ENCODE results near the gene ZBTB7B.

ZBTB7B gene

GRCh38 chr1:154974808-154975408, 27.7 kb upstream of the ZBTB7B start (continued):
- TF ChIP-seq KLF17 (tag by site-specific recombination; IDR thresholded peaks at IDR 0.05) (0 out of 2 replicates have a peak, but pooled peaks have one; percentile 24), ZNF202 (tag by site-specific recombination; IDR thresholded peaks at IDR 0.05; ENCODE audit: borderline replicate concordance) (no peak), EGR2 (tag by site-specific recombination; IDR thresholded peaks at IDR 0.05; ENCODE audit: low read depth) (no peak), ZNF398 (tag by site-specific recombination; IDR thresholded peaks at IDR 0.05) (no peak), OVOL3 (tag by site-specific recombination; IDR thresholded peaks at IDR 0.05) (no peak), ZNF391 (tag by site-specific recombination; IDR thresholded peaks at IDR 0.05; ENCODE audit: borderline replicate concordance, low read depth) (no peak; the same call in 1 of the 2 replicates), FEZF1 (tag by site-specific recombination; IDR thresholded peaks at IDR 0.05) (0 out of 2 replicates have a peak, but pooled peaks have one; percentile 59), MYNN (tag by site-specific recombination; IDR thresholded peaks at IDR 0.05; ENCODE audit: borderline replicate concordance) (no peak), ZNF600 (tag by site-specific recombination; IDR thresholded peaks at IDR 0.05) (peak; percentile 73; the same call in 1 of the 2 replicates), WT1 (tag by site-specific recombination; IDR thresholded peaks at IDR 0.05) (peak; percentile 73; the same call in 1 of the 2 replicates), ZNF639 (tag by site-specific recombination; IDR thresholded peaks at IDR 0.05) (no peak), ZNF174 (tag by site-specific recombination; IDR thresholded peaks at IDR 0.05) (no peak), ZNF274 (IDR thresholded peaks at IDR 0.05; ENCODE audit: low read length) (no peak), ZNF274 (tag by site-specific recombination; IDR thresholded peaks at IDR 0.05; ENCODE audit: borderline replicate concordance) (no peak), ZNF19 (tag by site-specific recombination; IDR thresholded peaks at IDR 0.05; ENCODE audit: low read depth) (no peak), ZNF830 (tag by site-specific recombination; IDR thresholded peaks at IDR 0.05; ENCODE audit: low read depth) (no peak), ZBTB48 (tag by site-specific recombination; IDR thresholded peaks at IDR 0.05) (no peak), ZNF704 (tag by site-specific recombination; IDR thresholded peaks at IDR 0.05) (no peak), ZNF366 (tag by site-specific recombination; conservative IDR thresholded peaks at IDR 0.05) (no peak), ZNF510 (tag by site-specific recombination; IDR thresholded peaks at IDR 0.05; ENCODE audit: insufficient replicate concordance) (no peak), TCF7L2 (IDR thresholded peaks at IDR 0.05; ENCODE audit: borderline replicate concordance, low read depth, low read length) (peak; percentile 92; the same call in 1 of the 2 replicates), ZFP41 (tag by site-specific recombination; IDR thresholded peaks at IDR 0.05; ENCODE audit: borderline replicate concordance) (no peak), ZNF624 (tag by site-specific recombination; IDR thresholded peaks at IDR 0.05) (no peak), ZNF350 (tag by site-specific recombination; IDR thresholded peaks at IDR 0.05) (no peak), ZNF514 (tag by site-specific recombination; IDR thresholded peaks at IDR 0.05) (no peak), HOXC10 (CRISPR knock-in tag; IDR thresholded peaks at IDR 0.05) (no peak), ZNF791 (tag by site-specific recombination; IDR thresholded peaks at IDR 0.05) (no peak), ZNF133 (tag by site-specific recombination; IDR thresholded peaks at IDR 0.05) (no peak), ZNF10 (tag by site-specific recombination; IDR thresholded peaks at IDR 0.05) (no peak), IKZF3 (tag by site-specific recombination; IDR thresholded peaks at IDR 0.05) (no peak), ZNF580 (tag by site-specific recombination; IDR thresholded peaks at IDR 0.05) (no peak), ZNF654 (tag by site-specific recombination; IDR thresholded peaks at IDR 0.05; ENCODE audit: low read depth) (no peak), ZNF843 (tag by site-specific recombination; IDR thresholded peaks at IDR 0.05) (0 out of 2 replicates have a peak, but pooled peaks have one; percentile 11), ZBTB26 (tag by site-specific recombination; optimal IDR thresholded peaks at IDR 0.05) (no peak), GLIS1 (tag by site-specific recombination; IDR thresholded peaks at IDR 0.05) (no peak)

All from HEK293 (cell line).